ENCODE results near the gene JPH2. TPM values are rescaled to one million over a fixed set of nuclear protein-coding genes. Genes with fewer than 3 reads are reported as not detected.

JPH2 gene
- total RNA-seq, 1 experiment from 2014 or later: 0.81 TPM

- DNase-seq (ENCODE audit: low spot score) (no peak), ATAC-seq (no peak)
- H3K27ac Mint-ChIP-seq: no peak overlapping the region
- no peak overlapping the region for H3K4me3 Mint-ChIP-seq
- no peaks in the 10 kb centered on the region for H3K36me3 Mint-ChIP-seq
- H3K4me1 Mint-ChIP-seq: peaks cover 10% of the 10 kb centered on the region
- TF ChIP-seq E2F5 (CRISPR knock-in tag; IDR thresholded peaks at IDR 0.05) (no peak), ZNF317 (CRISPR knock-in tag; IDR thresholded peaks at IDR 0.05; ENCODE audit: borderline replicate concordance, low read depth) (no peak), NR1H2 (CRISPR knock-in tag; IDR thresholded peaks at IDR 0.05) (no peak), ATF6 (CRISPR knock-in tag; IDR thresholded peaks at IDR 0.05) (no peak), TP53 (CRISPR knock-in tag; IDR thresholded peaks at IDR 0.05) (no peak), ZNF263 (CRISPR knock-in tag; IDR thresholded peaks at IDR 0.05; ENCODE audit: low read depth) (no peak), ZBTB21 (CRISPR knock-in tag; IDR thresholded peaks at IDR 0.05; ENCODE audit: borderline replicate concordance) (no peak), TCF7 (CRISPR knock-in tag; IDR thresholded peaks at IDR 0.05; ENCODE audit: low read depth) (no peak), ATF3 (CRISPR knock-in tag; conservative IDR thresholded peaks at IDR 0.05) (no peak), ZNF671 (CRISPR knock-in tag; IDR thresholded peaks at IDR 0.05) (no peak), AFF4 (CRISPR knock-in tag; IDR thresholded peaks at IDR 0.05; ENCODE audit: borderline replicate concordance) (no peak), USF1 (CRISPR knock-in tag; IDR thresholded peaks at IDR 0.05) (no peak)
- no peaks in the 10 kb centered on the region; the same call in 1 of the 2 replicates for H3K27me3 Mint-ChIP-seq (ENCODE audit: low read depth)
- CTCF ChIA-PET: no interaction called here
- no peaks in the 10 kb centered on the region for H3K9me3 Mint-ChIP-seq
- POLR2A ChIA-PET: no interaction called here
These were observed 111.6 kb downstream of the JPH2 start for GRCh38 chr20:44075191-44075949.

DNA sequence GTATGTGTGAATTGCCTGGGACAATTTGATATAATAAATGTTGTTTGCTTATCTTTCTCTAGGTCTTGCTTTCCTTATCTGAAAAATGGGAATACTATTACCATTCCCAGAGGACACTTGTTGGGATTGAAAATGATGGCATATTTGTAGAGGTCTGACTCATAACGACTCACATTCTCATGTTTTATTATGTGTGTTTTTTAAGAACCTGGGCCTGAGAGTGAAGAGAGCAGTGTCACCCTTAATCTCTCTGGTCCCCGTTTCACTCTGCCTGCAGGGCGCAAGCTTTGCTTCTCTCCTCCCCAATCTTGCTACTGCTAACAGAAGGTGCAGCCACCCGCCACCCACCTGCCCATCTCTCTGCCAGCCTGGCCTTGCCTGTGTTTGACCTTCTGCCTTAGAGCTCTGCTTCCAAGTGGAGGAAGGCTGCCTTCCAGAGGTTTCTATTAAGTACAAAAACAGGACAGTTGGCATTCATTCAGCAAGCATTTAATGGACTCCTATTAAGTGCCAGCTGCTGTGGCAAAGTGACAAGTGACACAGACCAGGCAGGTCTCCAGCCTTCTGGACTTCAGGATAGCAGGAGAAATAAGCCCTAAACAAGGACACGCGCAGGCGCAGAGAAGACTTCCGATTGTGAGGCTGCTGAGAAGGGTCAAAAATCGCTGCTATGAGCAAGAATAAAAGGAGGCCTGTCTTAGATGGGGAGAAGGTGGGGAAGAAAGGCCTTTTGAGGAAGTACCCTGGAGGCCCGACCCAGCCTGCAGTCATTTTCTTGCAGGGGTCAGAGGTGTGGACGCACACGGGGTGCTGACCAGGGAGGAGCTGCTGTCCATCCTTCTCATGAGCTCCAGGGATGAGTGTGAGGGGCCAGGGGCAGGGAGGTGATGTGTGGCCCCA is 112.5 kb downstream of the JPH2 start:
- POLR2A ChIA-PET: no interaction called here
- Mint-ChIP-seq H3K27ac (no peak overlapping the region), H3K4me3 (no peak overlapping the region), H3K4me1 (peaks cover 10% of the 10 kb centered on the region), H3K36me3 (no peaks in the 10 kb centered on the region), H3K27me3 (ENCODE audit: low read depth) (no peaks in the 10 kb centered on the region; the same call in 1 of the 2 replicates), H3K9me3 (no peaks in the 10 kb centered on the region)
- no peak for ATAC-seq
- DNase-seq (ENCODE audit: low spot score): no peak
- CTCF ChIA-PET: no interaction called here
- TF ChIP-seq EMX1 (CRISPR knock-in tag; IDR thresholded peaks at IDR 0.05) (no peak), ZNF138 (CRISPR knock-in tag; conservative IDR thresholded peaks at IDR 0.05) (no peak), ETV6 (CRISPR knock-in tag; IDR thresholded peaks at IDR 0.05) (no peak), STAT6 (CRISPR knock-in tag; conservative IDR thresholded peaks at IDR 0.05; ENCODE audit: low read depth) (no peak), KAT7 (CRISPR knock-in tag; IDR thresholded peaks at IDR 0.05; ENCODE audit: borderline replicate concordance) (no peak), CBFB (CRISPR knock-in tag; IDR thresholded peaks at IDR 0.05; ENCODE audit: low read depth) (no peak), GABPB1 (CRISPR knock-in tag; IDR thresholded peaks at IDR 0.05) (no peak), SMAD3 (CRISPR knock-in tag; IDR thresholded peaks at IDR 0.05; ENCODE audit: borderline replicate concordance) (no peak)
- TF ChIP-seq, protein P1, sequence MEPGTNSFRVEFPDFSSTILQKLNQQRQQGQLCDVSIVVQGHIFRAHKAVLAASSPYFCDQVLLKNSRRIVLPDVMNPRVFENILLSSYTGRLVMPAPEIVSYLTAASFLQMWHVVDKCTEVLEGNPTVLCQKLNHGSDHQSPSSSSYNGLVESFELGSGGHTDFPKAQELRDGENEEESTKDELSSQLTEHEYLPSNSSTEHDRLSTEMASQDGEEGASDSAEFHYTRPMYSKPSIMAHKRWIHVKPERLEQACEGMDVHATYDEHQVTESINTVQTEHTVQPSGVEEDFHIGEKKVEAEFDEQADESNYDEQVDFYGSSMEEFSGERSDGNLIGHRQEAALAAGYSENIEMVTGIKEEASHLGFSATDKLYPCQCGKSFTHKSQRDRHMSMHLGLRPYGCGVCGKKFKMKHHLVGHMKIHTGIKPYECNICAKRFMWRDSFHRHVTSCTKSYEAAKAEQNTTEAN (CRISPR knock-in tag; IDR thresholded peaks at IDR 0.05): no peak

All from WTC11 (cell line).